Glutamatergic neuron (in vitro differentiated cells): ENCODE data around the gene GNG4. TPM values are rescaled to one million over a fixed set of nuclear protein-coding genes. Genes with fewer than 3 reads are reported as not detected.
A peak's percentile ranks its signal among the peaks of the same experiment; 100 is the strongest.

ENCODE experiments used
- DNase-seq: peaks from one replicate; pipeline ENCODE4 v3.0.0; 2022
- H3K27ac Mint-ChIP-seq: one replicate; pipeline ENCODE4 v1.8.0; 2020; ENCODE audit warnings: mild to moderate bottlenecking, mixed read lengths, inconsistent platforms; ENCODE audit not compliant: unreplicated experiment
- H3K27me3 Mint-ChIP-seq: one replicate; pipeline ENCODE4 v1.8.0; 2020; ENCODE audit warnings: mild to moderate bottlenecking, moderate library complexity, mixed read lengths, inconsistent platforms; ENCODE audit not compliant: unreplicated experiment
- H3K36me3 Mint-ChIP-seq: one replicate; pipeline ENCODE4 v1.8.0; 2020; ENCODE audit warnings: mild to moderate bottlenecking, mixed read lengths, inconsistent platforms; ENCODE audit not compliant: unreplicated experiment
- H3K4me1 Mint-ChIP-seq: one replicate; pipeline ENCODE4 v1.8.0; 2020; ENCODE audit warnings: mild to moderate bottlenecking, low read depth, mixed read lengths, inconsistent platforms; ENCODE audit not compliant: unreplicated experiment
- H3K4me3 Mint-ChIP-seq: one replicate; pipeline ENCODE4 v1.8.0; 2020; ENCODE audit warnings: mild to moderate bottlenecking, mixed read lengths, inconsistent platforms; ENCODE audit not compliant: unreplicated experiment
- H3K9me3 Mint-ChIP-seq: one replicate; pipeline ENCODE4 v1.8.0; 2020; ENCODE audit warnings: mild to moderate bottlenecking, moderate library complexity, mixed read lengths, inconsistent platforms; ENCODE audit not compliant: unreplicated experiment
- total RNA-seq: library from RNA; stranded (reverse); fragmentation: NEBNext Ultra II Directional; extraction: Animal tissue kit (Norgen Biotek cat#: 25700); gene quantifications from one replicate; pipeline ENCODE4 v1.2.1, GENCODE V29; 2021; ENCODE audit not compliant: unreplicated experiment
- TF ChIP-seq, protein P1 (sequence below): fragments of 200-600 bp; sonication (generic); IDR thresholded peaks from one replicate; pipeline ENCODE4 v1.5.0; 2021; ENCODE audit not compliant: partially characterized antibody, unreplicated experiment

Gene GNG4
- total RNA-seq, 1 donor from 2014 or later = 124 TPM

- no peaks in the 10 kb centered on the region for H3K27me3 Mint-ChIP-seq
- peak; percentile 36 for DNase-seq
Observed at GRCh38 chr1:235557495-235557894, 92.1 kb downstream of the GNG4 start.

DNA sequence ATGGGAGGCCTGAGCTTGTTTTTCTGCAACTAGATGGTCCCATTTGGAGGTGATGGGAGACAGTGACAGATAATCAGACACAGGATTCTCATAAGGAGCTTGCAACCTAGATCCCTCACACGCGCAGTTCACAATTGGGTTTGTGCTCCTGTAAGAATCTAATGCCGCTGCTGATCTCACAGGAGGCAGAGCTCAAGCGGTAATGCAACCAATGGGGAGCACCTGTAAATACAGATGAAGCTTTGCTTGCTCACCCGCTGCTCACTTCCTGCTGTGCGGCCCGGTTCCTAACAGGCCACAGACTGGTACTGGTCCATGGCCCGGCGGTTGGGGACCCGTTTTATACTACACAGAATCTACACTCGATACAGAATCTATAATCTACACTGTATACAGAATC, 92.8 kb downstream of the GNG4 start:
- Mint-ChIP-seq H3K36me3 (peaks cover 8% of the 10 kb centered on the region), H3K4me1 (no peaks in the 10 kb centered on the region), H3K27ac (no peak overlapping the region), H3K27me3 (peaks cover 4% of the 10 kb centered on the region), H3K4me3 (no peak overlapping the region), H3K9me3 (no peaks in the 10 kb centered on the region)
- no peak for DNase-seq
- TF ChIP-seq, protein P1, sequence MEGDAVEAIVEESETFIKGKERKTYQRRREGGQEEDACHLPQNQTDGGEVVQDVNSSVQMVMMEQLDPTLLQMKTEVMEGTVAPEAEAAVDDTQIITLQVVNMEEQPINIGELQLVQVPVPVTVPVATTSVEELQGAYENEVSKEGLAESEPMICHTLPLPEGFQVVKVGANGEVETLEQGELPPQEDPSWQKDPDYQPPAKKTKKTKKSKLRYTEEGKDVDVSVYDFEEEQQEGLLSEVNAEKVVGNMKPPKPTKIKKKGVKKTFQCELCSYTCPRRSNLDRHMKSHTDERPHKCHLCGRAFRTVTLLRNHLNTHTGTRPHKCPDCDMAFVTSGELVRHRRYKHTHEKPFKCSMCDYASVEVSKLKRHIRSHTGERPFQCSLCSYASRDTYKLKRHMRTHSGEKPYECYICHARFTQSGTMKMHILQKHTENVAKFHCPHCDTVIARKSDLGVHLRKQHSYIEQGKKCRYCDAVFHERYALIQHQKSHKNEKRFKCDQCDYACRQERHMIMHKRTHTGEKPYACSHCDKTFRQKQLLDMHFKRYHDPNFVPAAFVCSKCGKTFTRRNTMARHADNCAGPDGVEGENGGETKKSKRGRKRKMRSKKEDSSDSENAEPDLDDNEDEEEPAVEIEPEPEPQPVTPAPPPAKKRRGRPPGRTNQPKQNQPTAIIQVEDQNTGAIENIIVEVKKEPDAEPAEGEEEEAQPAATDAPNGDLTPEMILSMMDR = no peak

More at GRCh38 chr1:235557495-235557894, 92.1 kb downstream of the GNG4 start:
- Mint-ChIP-seq H3K27ac (no peak overlapping the region), H3K9me3 (no peaks in the 10 kb centered on the region), H3K36me3 (peaks cover 5% of the 10 kb centered on the region), H3K4me3 (no peak overlapping the region), H3K4me1 (no peaks in the 10 kb centered on the region)
- TF ChIP-seq, protein P1 = no peak

GRCh38 chr1:235553112-235553551, 96.5 kb downstream of the GNG4 start:
- H3K27me3 Mint-ChIP-seq = peaks cover 5% of the 10 kb centered on the region
- peaks cover 10% of the 10 kb centered on the region for H3K36me3 Mint-ChIP-seq
- no peaks in the 10 kb centered on the region for H3K9me3 Mint-ChIP-seq

GRCh38 chr1:235552146-235552716, 97.4 kb downstream of the GNG4 start:
- H3K27me3 Mint-ChIP-seq = peaks cover 6% of the 10 kb centered on the region

More at GRCh38 chr1:235553112-235553551, 96.5 kb downstream of the GNG4 start:
- H3K4me3 Mint-ChIP-seq = no peak overlapping the region
- H3K4me1 Mint-ChIP-seq = no peaks in the 10 kb centered on the region
- no peak for DNase-seq
- TF ChIP-seq, protein P1 = no peak
- no peak overlapping the region for H3K27ac Mint-ChIP-seq

More at GRCh38 chr1:235552146-235552716, 97.4 kb downstream of the GNG4 start:
- peak overlapping the region; percentile 44 for H3K27ac Mint-ChIP-seq
- no peak for DNase-seq
- peaks cover 14% of the 10 kb centered on the region for H3K36me3 Mint-ChIP-seq
- H3K4me1 Mint-ChIP-seq = no peaks in the 10 kb centered on the region
- H3K4me3 Mint-ChIP-seq = no peak overlapping the region
- TF ChIP-seq, protein P1 = no peak
- peaks cover 2% of the 10 kb centered on the region for H3K9me3 Mint-ChIP-seq
